H9 (cell line): ENCODE results near the gene HNRNPH1. TPM values are rescaled to one million over a fixed set of nuclear protein-coding genes. Genes with fewer than 3 reads are reported as not detected.

Source experiments
- DNase-seq: peaks from one replicate; pipeline ENCODE4 v3.0.0-alpha.2; 2017
- H2AFZ ChIP-seq: one replicate; pipeline ENCODE4 v1.6.1; 2013; ENCODE audit warnings: mild to moderate bottlenecking, low read length, control low read depth, moderate library complexity
- H2AK5ac ChIP-seq: 2 replicates; pipeline ENCODE4 v1.6.1; 2013; ENCODE audit warnings: low read length, control low read depth, mixed read lengths; ENCODE audit not compliant: insufficient read length
- H2BK120ac ChIP-seq: one replicate; pipeline ENCODE4 v1.6.1; 2013; ENCODE audit warnings: low read depth, mild to moderate bottlenecking, low read length, control low read depth, inconsistent platforms; ENCODE audit not compliant: poor library complexity, severe bottlenecking
- H2BK12ac ChIP-seq: 2 replicates; pipeline ENCODE4 v1.6.1; 2013; ENCODE audit warnings: low read length, control low read depth, mixed read lengths, low read depth; ENCODE audit not compliant: insufficient read length
- H2BK15ac ChIP-seq: 2 replicates; pipeline ENCODE4 v1.6.1; 2013; ENCODE audit warnings: low read depth, low read length, control low read depth
- H2BK20ac ChIP-seq: one replicate; pipeline ENCODE4 v1.6.1; 2013; ENCODE audit warnings: low read depth, mild to moderate bottlenecking, low read length, control low read depth, inconsistent platforms; ENCODE audit not compliant: poor library complexity, severe bottlenecking
- H2BK5ac ChIP-seq: 2 replicates; pipeline ENCODE4 v1.6.1; 2013; ENCODE audit warnings: low read length, control low read depth, mixed read lengths; ENCODE audit not compliant: insufficient read length
- H3K14ac ChIP-seq: 2 replicates; pipeline ENCODE4 v1.6.1; 2013; ENCODE audit warnings: low read length, control low read depth; ENCODE audit not compliant: insufficient read depth
- H3K18ac ChIP-seq: 2 replicates; pipeline ENCODE4 v1.6.1; 2013; ENCODE audit warnings: low read depth, mild to moderate bottlenecking, mixed read lengths, low read length, control low read depth; ENCODE audit not compliant: insufficient read length
- H3K23ac ChIP-seq: 2 replicates; pipeline ENCODE4 v1.6.1; 2013; ENCODE audit warnings: low read length, control low read depth, mixed read lengths, low read depth; ENCODE audit not compliant: insufficient read length
- H3K23me2 ChIP-seq: 2 replicates; pipeline ENCODE4 v1.6.1; 2013; ENCODE audit warnings: low read depth, mild to moderate bottlenecking, mixed read lengths, low read length, control low read depth; ENCODE audit not compliant: insufficient read length, poor library complexity, severe bottlenecking
- H3K27ac ChIP-seq: 2 replicates; pipeline ENCODE4 v1.5.1; 2013; ENCODE audit warnings: low read length, control low read depth, mixed read lengths, low read depth; ENCODE audit not compliant: insufficient read length
- H3K27me3 ChIP-seq: 2 replicates; pipeline ENCODE4 v1.6.1; 2013; ENCODE audit warnings: low read length, control low read depth, inconsistent platforms; ENCODE audit not compliant: insufficient read depth
- H3K4ac ChIP-seq: 2 replicates; pipeline ENCODE4 v1.6.1; 2013; ENCODE audit warnings: low read depth, mild to moderate bottlenecking, control low read depth, inconsistent platforms, low read length, moderate library complexity
- H3K4me1 ChIP-seq: 2 replicates; pipeline ENCODE4 v1.6.1; 2013; ENCODE audit warnings: low read length, control low read depth, inconsistent platforms; ENCODE audit not compliant: insufficient read depth
- H3K4me2 ChIP-seq: 2 replicates; pipeline ENCODE4 v1.6.1; 2013; ENCODE audit warnings: low read length, control low read depth, mixed read lengths; ENCODE audit not compliant: insufficient read length, insufficient read depth
- H3K56ac ChIP-seq: 2 replicates; pipeline ENCODE4 v1.6.1; 2013; ENCODE audit warnings: low read depth, mild to moderate bottlenecking, mixed read lengths, low read length, control low read depth; ENCODE audit not compliant: insufficient read length
- H3K79me1 ChIP-seq: 2 replicates; pipeline ENCODE4 v1.6.1; 2013; ENCODE audit warnings: low read depth, mild to moderate bottlenecking, moderate library complexity, low read length, control low read depth, inconsistent platforms; ENCODE audit not compliant: insufficient read depth, poor library complexity, severe bottlenecking
- H3K79me2 ChIP-seq: 2 replicates; pipeline ENCODE4 v1.6.1; 2013; ENCODE audit warnings: low read length, control low read depth, inconsistent platforms; ENCODE audit not compliant: insufficient read depth
- H3K9ac ChIP-seq: 2 replicates; pipeline ENCODE4 v1.6.1; 2013; ENCODE audit warnings: low read length, control low read depth, mixed read lengths; ENCODE audit not compliant: insufficient read length; ENCODE audit errors: extremely low read depth
- H3K9me3 ChIP-seq: one replicate; pipeline ENCODE4 v1.6.1; 2013; ENCODE audit warnings: low read depth, low read length, inconsistent platforms; ENCODE audit not compliant: control insufficient read depth
- H3T11ph ChIP-seq: one replicate; pipeline ENCODE4 v1.6.1; 2013; ENCODE audit warnings: mild to moderate bottlenecking, low read length, control low read depth, inconsistent platforms
- H4K20me1 ChIP-seq: one replicate; pipeline ENCODE4 v1.6.1; 2013; ENCODE audit not compliant: control insufficient read depth, insufficient read length, insufficient read depth
- H4K5ac ChIP-seq: 2 replicates; pipeline ENCODE4 v1.6.1; 2013; ENCODE audit warnings: low read depth, mild to moderate bottlenecking, mixed read lengths, low read length, control low read depth; ENCODE audit not compliant: insufficient read length
- H4K8ac ChIP-seq: replicated peaks from 2 replicates; pipeline ENCODE4 v1.6.1; 2013; ENCODE audit warnings: low read length, control low read depth, mixed read lengths, low read depth; ENCODE audit not compliant: insufficient read length
- H4K91ac ChIP-seq: 2 replicates; pipeline ENCODE4 v1.6.1; 2013; ENCODE audit warnings: low read depth, mild to moderate bottlenecking, moderate library complexity, mixed read lengths, low read length, control low read depth; ENCODE audit not compliant: insufficient read length
- H3K27ac Mint-ChIP-seq, 3 experiments: 2 replicates in 2 of 3; 3 replicates in 1 of 3; pipeline ENCODE4 v1.8.0; 2020 to 2021; ENCODE audit warnings: mixed read lengths in 3 of 3, mild to moderate bottlenecking in 1 of 3, moderate library complexity in 1 of 3
- H3K27me3 Mint-ChIP-seq: 2 replicates; pipeline ENCODE4 v1.8.0; 2021; ENCODE audit warnings: low read depth, mild to moderate bottlenecking, moderate library complexity, mixed read lengths
- H3K36me3 Mint-ChIP-seq, 3 experiments: 2 replicates in 2 of 3; 3 replicates in 1 of 3; pipeline ENCODE4 v1.8.0; 2020 to 2021; ENCODE audit warnings: low read depth in 3 of 3, mixed read lengths in 3 of 3; ENCODE audit not compliant: insufficient read depth in 1 of 3
- H3K4me1 Mint-ChIP-seq, 2 experiments: 2 replicates each; pipeline ENCODE4 v1.8.0; 2020; ENCODE audit warnings: mixed read lengths in 2 of 2
- H3K4me3 Mint-ChIP-seq, 2 experiments: 2 replicates in 1 of 2; 3 replicates in 1 of 2; pipeline ENCODE4 v1.8.0; 2020 to 2021; ENCODE audit warnings: mild to moderate bottlenecking in 2 of 2, mixed read lengths in 2 of 2, moderate library complexity in 1 of 2
- H3K9me3 Mint-ChIP-seq, 2 experiments: 2 replicates in 1 of 2; 3 replicates in 1 of 2; pipeline ENCODE4 v1.8.0; 2020; ENCODE audit warnings: mild to moderate bottlenecking in 2 of 2, mixed read lengths in 2 of 2, moderate library complexity in 1 of 2
- WGBS: extraction: QIAGEN DNeasy Blood & Tissue Kit; methylation state at CpG from one replicate; pipeline ENCODE4 v1.1.7; 2013; ENCODE audit warnings: missing lambda C conversion rate, low lambda C conversion rate, mixed read lengths; ENCODE audit not compliant: insufficient read length; ENCODE audit errors: extremely low coverage; 5-methylcytosine and 5-hydroxymethylcytosine counted together
- total RNA-seq: library from RNA; stranded (reverse); gene quantifications from 2 replicates; pipeline ENCODE4 v1.2.1, GENCODE V29; 2021
- TF ChIP-seq, protein P1 (sequence below): fragments of 200-600 bp; sonication (generic); conservative IDR thresholded peaks from 3 replicates; pipeline ENCODE4 v1.8.0; 2021; ENCODE audit warnings: antibody characterized with exemption, mild to moderate bottlenecking

Gene HNRNPH1
- total RNA-seq, 1 experiment from 2014 or later: 1,066 TPM

DNA sequence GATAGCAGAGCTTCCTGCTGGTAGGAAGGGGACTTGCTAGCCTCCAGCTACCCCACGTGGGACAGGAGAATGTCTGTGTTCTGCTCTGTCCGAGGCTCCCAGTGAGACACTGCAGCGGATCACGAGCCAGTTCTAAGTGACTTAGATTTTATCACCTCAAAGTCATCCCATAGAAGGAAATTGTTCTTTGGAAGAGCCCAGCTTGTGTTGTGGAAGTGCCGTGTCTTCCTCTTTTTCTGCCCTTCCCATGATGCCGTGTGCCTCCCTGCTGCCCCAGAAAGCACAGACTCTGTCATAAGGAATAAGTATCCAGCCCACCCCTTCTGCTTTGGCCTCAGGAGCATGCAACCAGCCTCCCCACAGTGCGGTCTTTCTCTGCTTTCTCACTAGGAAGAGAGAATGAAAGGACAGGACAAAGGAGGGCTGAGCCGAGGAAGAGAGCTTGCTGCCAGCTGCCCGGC lies 37.5 kb downstream of the HNRNPH1 start:
- Histone ChIP-seq H3K4me1 (no peaks in the 10 kb centered on the region), H3K9ac (no peak overlapping the region), H4K5ac (no peak overlapping the region), H3K9me3 (no peaks in the 10 kb centered on the region), H2BK20ac (no peak overlapping the region), H2AK5ac (no peak overlapping the region), H3K27me3 (no peaks in the 10 kb centered on the region), H3K27ac (no peak overlapping the region), H3K56ac (no peak overlapping the region), H3K4ac (no peak overlapping the region), H2BK120ac (no peak overlapping the region), H3T11ph (no peak overlapping the region), H2BK5ac (no peak overlapping the region), H4K91ac (no peak overlapping the region), H4K20me1 (no peaks in the 10 kb centered on the region), H3K23me2 (no peaks in the 10 kb centered on the region), H3K79me1 (no peaks in the 10 kb centered on the region), H3K14ac (no peak overlapping the region; the same call in 1 of the 2 replicates), H3K4me2 (no peak overlapping the region), H3K18ac (no peak overlapping the region), H2BK12ac (no peak overlapping the region), H2BK15ac (no peak overlapping the region), H3K79me2 (no peaks in the 10 kb centered on the region), H2AFZ (no peak overlapping the region), H4K8ac (no peak overlapping the region), H3K23ac (no peak overlapping the region)
- peaks cover 0 to 4% of the 10 kb centered on the region in 2 experiments; a peak in 1 of 4 replicates for H3K4me1 Mint-ChIP-seq
- TF ChIP-seq, protein P1, sequence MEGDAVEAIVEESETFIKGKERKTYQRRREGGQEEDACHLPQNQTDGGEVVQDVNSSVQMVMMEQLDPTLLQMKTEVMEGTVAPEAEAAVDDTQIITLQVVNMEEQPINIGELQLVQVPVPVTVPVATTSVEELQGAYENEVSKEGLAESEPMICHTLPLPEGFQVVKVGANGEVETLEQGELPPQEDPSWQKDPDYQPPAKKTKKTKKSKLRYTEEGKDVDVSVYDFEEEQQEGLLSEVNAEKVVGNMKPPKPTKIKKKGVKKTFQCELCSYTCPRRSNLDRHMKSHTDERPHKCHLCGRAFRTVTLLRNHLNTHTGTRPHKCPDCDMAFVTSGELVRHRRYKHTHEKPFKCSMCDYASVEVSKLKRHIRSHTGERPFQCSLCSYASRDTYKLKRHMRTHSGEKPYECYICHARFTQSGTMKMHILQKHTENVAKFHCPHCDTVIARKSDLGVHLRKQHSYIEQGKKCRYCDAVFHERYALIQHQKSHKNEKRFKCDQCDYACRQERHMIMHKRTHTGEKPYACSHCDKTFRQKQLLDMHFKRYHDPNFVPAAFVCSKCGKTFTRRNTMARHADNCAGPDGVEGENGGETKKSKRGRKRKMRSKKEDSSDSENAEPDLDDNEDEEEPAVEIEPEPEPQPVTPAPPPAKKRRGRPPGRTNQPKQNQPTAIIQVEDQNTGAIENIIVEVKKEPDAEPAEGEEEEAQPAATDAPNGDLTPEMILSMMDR: no peak
- peaks cover 22 to 79% (median 57%) of the 10 kb centered on the region in 3 experiments; a peak in 6 of 7 replicates for H3K36me3 Mint-ChIP-seq
- no peak for DNase-seq
- no peaks in the 10 kb centered on the region for H3K9me3 Mint-ChIP-seq
- no peaks in the 10 kb centered on the region for H3K27me3 Mint-ChIP-seq
- peak overlapping the region in 2 of 3 experiments; percentile 53 to 58; a peak in 2 of 7 replicates for H3K27ac Mint-ChIP-seq
- no CpG with 5 or more reads among the region's 9 CpGs for WGBS
- no peak overlapping the region for H3K4me3 Mint-ChIP-seq
